Ishikawa (cell line): ENCODE results near the gene AMPD1.

Experiments used
- TAF1 ChIP-seq: IDR thresholded peaks from 2 replicates; pipeline ENCODE4 v1.6.1; 2012; ENCODE audit warnings: low read depth, mild to moderate bottlenecking
- TEAD4 ChIP-seq: IDR thresholded peaks from 2 replicates; pipeline ENCODE4 v1.6.1; 2012
- YY1 ChIP-seq: IDR thresholded peaks from 2 replicates; pipeline ENCODE4 v1.6.1; 2012; ENCODE audit warnings: low read depth
- ZBTB7A ChIP-seq: IDR thresholded peaks from 2 replicates; pipeline ENCODE4 v1.6.1; 2012; ENCODE audit warnings: low read depth
- TF ChIP-seq, protein P1 (sequence below): IDR thresholded peaks from 2 replicates; pipeline ENCODE4 v1.6.1; 2012

GRCh38 chr1:114715952-114716303 is 20.6 kb upstream of the AMPD1 start:
- TF ChIP-seq ZBTB7A (no peak), TEAD4 (no peak), YY1 (no peak), TAF1 (no peak)
- TF ChIP-seq, protein P1, sequence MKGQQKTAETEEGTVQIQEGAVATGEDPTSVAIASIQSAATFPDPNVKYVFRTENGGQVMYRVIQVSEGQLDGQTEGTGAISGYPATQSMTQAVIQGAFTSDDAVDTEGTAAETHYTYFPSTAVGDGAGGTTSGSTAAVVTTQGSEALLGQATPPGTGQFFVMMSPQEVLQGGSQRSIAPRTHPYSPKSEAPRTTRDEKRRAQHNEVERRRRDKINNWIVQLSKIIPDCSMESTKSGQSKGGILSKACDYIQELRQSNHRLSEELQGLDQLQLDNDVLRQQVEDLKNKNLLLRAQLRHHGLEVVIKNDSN: no peak
